ENCODE results near the gene KLC1. TPM values are rescaled to one million over a fixed set of nuclear protein-coding genes. Genes with fewer than 3 reads are reported as not detected.
A peak's percentile ranks its signal among the peaks of the same experiment; 100 is the strongest.
"Not testable (repeated sequence)": the region's sequence is repeated elsewhere in the genome, so short reads cannot be mapped to it uniquely, and the experiment has no call there.

Gene KLC1
- 56.6 TPM for total RNA-seq

DNA sequence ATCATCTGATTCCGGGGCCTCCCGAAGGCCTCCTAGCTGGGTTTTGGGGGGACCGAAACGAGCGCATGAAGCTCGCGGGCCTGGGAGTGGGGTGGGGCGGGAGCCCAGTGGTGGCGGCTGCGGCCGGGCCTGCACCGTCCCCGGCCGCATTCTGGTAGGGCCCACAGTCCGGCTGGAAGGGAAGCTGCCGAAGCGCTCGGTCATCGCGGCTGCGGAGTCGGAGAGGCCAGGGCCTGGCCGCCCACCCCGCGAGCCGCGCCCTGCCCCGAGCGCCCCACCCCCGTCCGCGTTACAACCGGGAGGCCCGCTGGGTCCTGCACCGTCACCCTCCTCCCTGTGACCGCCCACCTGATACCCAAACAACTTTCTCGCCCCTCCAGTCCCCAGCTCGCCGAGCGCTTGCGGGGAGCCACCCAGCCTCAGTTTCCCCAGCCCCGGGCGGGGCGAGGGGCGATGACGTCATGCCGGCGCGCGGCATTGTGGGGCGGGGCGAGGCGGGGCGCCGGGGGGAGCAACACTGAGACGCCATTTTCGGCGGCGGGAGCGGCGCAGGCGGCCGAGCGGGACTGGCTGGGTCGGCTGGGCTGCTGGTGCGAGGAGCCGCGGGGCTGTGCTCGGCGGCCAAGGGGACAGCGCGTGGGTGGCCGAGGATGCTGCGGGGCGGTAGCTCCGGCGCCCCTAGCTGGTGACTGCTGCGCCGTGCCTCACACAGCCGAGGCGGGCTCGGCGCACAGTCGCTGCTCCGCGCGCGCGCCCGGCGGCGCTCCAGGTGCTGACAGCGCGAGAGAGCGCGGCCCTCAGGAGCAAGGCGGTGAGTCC lies at the start of gene KLC1:
Gene KLC1 (plus strand): TSS at position 528 of the 819 bp plus-strand sequence. CDS start 25,354 bp downstream, outside the sequence.
- ATAC-seq (peak; percentile 86), DNase-seq (ENCODE audit: low spot score) (peak; percentile 88)

DNA sequence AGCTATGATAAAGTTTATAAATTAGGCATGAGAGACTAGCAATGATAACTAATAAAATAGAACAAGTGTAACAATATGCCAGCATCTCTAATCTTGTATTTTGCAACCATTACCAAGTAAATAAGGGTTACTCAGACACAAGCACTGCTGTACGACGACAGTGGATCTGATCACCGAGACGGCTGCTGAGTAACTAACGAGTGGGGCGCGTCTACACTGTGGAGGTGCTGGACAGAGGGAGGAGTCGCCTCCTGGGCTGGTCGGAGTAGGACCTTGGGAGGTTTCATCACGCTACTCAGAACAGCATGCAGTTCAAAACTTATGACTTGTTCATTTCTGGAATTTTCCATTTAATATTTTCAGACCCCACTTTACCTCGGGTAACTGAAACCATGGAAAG lies 47.8 kb upstream of the KLC1 start:
- DNase-seq (ENCODE audit: low spot score) (no peak), ATAC-seq (no peak)

DNA sequence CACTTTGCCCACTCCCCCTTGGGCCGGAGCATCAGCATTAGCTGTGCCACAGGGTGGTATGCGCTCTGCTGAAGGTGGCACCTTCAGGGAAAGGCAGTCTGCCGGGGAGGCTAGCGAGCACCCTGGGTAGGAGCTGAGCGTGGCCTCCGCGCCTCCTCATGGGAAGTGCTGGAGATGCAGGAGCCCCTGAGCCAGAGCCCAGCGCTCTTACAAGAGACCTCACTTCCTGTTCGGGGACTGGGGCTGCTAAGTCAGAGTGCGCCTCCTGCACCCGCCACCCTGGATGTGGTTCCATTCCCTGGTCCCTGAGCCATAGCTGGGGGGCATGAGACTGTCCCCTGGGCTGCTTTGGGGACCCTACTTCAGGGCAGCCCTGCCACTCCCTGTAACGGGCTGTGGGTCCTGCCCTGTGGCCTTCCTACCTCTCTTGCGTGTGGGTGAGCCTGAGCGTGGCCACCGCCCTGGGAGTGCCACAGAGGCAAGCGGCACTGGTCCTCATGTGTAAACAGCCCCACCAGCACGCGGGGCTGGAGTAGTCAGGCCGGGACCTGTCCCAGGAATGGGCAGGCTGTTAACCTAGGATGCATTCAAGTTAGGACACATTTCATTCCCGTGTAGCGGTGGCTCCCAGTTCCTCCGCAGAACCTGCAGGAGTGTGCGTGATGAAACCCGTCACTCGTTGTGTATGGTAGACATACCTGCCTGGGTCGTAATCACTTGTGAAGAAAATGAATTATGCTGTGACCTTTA lies 46.9 kb upstream of the KLC1 start:
- ATAC-seq (no peak), DNase-seq (ENCODE audit: low spot score) (no peak)

DNA sequence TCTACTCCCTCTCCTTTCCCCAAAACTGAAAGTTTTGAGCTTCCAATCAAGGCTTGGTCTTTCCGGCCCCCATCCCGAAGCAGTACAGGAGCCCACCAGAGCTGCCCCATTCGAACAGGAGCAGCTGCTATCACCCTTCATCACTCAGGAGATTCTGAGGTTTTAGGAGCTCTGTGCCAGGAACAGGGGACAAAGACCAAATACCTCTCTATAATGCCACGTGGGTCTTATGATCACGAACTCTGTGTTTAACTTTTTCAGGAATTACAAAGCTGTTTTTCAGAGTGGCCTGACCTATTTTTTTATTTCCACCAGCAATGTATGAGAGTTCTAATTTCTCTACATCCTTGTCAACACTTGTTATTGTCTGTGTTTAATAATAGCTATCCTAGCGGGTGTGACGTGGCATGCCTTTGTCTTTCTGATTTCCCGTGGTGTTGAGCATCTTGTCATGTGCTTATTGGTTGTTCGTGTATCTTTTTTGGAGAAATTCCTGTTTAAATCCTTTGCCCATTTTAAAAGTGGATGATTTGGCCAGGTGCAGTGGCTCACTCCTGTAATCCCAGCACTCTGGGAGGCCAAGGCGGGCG lies 44.6 kb upstream of the KLC1 start:
- no peak for DNase-seq (ENCODE audit: low spot score)
- ATAC-seq = peak; percentile 77

DNA sequence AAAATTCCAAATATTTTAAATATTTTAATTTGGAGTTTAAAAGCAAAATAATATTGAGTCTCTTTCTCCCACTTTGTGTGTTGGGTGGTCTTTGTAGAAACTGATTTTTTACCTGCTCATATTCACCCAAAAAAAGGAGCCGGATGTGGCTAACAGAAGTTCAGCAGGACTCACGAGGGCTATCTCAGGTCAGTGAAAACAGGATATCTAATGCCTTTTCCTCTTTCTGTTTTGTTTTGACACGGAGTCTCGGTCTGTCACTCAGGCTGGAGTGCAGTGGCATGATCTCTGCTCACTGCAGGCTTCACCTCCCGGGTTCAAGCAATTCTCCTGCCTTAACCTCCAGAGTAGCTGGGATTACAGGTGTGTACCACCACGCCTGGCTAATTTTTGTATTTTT lies 35.4 kb upstream of the KLC1 start:
- no peak for DNase-seq (ENCODE audit: low spot score)
- peak; percentile 43 for ATAC-seq

DNA sequence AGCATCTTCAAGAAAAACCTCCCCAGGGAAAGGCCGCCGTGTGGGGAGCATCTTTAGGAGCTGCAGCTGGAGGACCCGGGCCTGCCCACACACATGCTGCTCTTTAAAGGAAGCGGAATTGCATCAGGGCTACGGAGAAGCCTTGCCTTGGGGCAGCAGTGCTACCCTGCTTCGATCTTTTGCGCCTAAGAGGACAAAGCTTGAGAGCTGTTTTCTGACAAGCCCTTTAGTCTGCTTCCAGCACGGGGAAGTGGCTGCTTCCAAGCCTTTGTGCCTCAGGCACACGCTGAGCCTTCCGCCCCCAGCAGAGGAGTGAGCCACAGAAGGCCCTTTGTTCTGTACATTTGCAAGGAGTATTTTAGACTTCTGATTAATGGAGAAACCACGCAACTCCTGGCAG lies 34.7 kb upstream of the KLC1 start:
- no peak for DNase-seq (ENCODE audit: low spot score)
- ATAC-seq = peak; percentile 54

DNA sequence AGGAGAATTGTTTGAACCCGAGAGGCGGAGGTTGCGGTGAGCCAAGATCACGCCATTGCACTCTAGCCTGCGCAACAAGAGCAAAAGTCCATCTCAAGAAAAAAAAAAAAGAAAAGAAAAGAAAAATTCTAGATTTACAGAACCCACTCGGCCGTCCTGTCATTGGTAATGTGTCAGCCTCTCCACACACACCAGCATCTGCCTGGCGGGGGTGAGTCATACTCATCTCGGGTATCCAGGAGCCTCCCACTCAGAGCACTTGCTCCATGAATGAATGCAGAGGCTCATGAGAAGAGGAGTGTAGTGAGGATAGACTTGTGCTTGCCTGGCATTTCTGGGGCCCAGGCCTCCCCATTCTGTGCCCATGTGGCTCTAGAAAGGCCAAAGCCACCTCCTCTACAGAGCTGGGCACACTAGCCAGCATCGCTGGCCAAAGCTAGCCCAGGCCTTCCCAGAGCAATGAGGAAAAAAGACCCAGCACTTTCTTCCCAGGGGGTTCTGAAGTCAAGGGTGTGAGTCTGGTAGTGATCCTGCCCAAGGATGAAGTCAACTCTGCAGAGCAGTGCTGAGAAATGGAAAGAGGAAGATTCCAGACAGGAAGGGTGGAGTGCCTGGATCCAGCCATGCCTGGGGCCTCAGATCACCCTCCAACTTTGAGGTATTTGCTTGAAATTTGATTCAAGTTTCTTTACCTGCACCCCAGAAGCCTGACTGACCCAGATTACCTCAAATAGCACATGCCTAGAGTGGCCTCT lies 31.2 kb upstream of the KLC1 start:
- no peak for ATAC-seq
- no peak for DNase-seq (ENCODE audit: low spot score)

DNA sequence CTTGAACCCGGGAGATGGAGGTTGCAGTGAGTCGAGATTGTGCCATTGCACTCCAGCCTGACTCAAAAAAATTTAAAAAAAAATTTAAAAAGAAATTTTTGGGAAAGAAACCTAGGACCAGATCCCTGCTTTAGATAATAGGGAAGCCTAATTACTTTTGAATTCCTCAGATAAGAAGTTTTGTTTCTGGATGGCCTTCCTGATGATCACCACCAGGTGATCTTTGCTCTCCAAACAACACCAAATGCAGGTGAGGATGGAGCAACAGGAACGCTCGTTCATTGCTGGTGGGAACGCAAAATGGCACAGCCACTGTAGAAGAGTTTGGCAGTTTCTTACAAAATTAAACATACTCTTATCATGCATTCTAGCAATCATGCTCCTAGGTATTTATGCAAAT lies 28.5 kb upstream of the KLC1 start:
- no peak for DNase-seq (ENCODE audit: low spot score)
- no peak for ATAC-seq

DNA sequence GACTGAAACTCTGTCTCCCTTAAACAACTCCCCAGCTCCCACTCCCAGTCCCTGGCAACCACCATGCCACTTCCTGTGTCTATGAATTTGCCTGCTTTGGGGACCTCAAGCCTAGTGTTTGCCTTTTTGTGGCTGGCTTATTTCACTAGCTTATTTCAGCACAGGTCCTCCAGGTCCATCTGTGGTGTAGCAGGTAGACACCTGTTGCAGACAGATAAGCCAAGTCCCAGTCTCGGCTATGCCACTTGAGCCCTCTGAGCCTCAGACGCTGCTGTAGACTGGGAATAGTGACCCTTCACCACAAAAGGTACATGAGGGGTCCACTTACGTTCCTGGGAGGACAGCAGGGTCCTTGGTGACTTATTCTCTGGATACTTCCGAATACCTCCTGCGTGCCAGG lies 24.4 kb upstream of the KLC1 start:
- DNase-seq (ENCODE audit: low spot score) (no peak), ATAC-seq (no peak)

DNA sequence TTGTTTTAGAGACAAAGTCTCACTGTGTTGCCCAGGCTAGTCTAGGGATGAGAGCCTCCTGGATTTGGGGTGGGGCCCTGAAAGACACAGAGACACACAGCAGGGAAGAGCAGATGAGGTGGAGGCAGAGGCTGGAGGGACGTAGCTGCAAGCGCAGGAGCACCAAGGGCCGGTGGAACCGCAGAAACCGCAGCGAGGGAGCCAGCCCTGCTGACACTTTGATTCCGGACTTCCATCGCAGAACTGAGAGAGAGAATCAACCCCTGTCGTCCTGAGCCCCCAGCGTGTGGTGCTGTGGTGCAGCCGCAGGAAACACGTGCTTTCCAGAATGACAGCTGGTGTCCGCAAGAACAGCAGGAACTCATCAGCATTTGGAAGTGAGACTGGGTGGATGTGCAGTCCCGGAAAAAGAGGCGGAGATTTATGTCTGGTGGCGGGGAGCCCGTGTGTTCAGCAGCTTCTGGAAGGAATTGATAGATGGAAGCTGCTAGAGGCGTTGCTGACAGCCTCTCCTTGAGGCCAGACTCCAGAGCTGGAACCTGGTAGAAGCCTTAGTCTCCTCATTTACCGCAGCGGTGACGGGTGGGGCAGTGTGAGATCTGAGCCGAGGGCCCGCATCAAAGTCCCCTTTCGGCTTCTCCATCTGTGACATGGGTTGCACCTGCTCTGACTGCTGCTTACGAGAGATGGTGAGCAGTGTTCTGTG lies 21.9 kb upstream of the KLC1 start:
- ATAC-seq = peak; percentile 88
- peak; percentile 60 for DNase-seq (ENCODE audit: low spot score)

DNA sequence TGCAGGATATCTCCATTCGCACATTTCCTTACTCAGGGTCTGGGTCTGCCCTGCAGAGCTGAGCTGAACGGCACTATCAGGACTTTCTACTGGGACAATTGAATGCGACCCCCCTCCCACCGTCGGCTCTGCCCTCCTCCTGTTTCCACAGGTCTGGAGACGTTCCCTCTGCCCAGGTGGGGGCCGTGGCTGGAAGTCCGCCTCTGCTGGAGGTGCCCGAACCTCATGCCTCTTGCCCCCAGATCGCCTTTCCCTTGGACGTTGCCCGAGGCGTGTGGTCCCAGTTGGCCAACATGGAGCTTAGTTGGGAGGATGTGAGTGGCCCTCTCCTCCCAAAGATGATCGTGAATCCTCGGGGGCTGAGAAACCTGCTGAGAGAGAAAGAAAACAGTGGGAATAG lies 21.2 kb upstream of the KLC1 start:
- DNase-seq (ENCODE audit: low spot score) (no peak), ATAC-seq (no peak)

DNA sequence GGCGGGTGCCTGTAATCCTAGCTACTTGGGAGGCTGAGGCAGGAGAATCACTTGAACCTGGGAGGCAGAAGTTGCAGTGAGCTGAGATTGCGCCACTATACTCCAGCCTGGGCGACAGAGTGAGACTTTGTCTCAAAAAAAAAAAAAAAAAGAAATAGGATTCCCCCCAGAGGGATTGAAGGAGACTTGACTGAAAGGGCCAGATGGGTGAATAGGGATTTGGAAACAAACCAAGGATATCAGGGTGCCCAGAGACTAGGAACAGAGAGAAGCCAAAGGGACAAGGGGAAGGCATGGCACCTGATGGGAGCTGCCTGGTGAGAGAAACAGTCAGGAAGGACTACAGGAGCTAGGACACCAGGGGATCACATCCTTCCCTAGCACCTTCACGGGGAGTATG lies 19.9 kb upstream of the KLC1 start:
- DNase-seq (ENCODE audit: low spot score); ATAC-seq: not testable (repeated sequence)

DNA sequence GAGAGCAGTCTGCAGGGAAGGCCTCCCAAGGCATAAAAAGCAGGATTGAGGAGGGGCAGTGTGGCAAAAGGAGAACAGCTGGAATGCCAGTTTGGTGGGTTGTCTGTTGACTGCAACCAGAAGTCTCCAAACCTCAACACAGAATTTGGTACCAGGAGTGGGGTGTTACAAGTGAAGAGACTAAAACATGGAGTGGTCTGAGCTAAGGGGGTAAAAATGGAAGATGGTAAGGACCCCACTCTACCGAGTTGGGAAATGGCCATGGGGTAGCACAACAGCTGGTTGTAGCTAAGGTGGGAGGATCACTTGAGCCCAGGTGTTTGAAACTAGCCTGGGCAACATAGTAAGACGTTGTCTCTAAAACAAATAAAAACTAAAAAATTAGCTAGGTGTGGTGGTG lies 17.8 kb upstream of the KLC1 start:
- ATAC-seq (no peak), DNase-seq (ENCODE audit: low spot score) (no peak)

DNA sequence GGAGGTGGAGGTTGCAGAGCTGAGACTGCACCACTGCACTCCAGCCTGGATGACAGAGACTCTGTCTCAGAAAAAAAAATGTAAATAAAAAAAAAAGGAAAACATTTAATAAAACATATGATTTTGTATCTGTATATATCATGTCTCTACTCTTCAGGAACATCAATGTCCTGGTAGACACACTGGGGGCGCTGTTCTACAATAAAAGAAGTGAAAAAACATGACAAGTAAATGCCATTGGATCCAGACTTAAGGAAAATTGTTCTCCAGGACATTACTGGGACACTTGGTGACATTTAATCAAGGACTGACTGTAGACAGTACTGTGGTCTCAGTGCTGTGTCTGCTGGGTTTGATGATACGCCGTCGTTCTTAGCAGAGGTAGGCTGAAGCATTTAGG lies 15.5 kb upstream of the KLC1 start:
- ATAC-seq = no peak
- DNase-seq (ENCODE audit: low spot score) = no peak

DNA sequence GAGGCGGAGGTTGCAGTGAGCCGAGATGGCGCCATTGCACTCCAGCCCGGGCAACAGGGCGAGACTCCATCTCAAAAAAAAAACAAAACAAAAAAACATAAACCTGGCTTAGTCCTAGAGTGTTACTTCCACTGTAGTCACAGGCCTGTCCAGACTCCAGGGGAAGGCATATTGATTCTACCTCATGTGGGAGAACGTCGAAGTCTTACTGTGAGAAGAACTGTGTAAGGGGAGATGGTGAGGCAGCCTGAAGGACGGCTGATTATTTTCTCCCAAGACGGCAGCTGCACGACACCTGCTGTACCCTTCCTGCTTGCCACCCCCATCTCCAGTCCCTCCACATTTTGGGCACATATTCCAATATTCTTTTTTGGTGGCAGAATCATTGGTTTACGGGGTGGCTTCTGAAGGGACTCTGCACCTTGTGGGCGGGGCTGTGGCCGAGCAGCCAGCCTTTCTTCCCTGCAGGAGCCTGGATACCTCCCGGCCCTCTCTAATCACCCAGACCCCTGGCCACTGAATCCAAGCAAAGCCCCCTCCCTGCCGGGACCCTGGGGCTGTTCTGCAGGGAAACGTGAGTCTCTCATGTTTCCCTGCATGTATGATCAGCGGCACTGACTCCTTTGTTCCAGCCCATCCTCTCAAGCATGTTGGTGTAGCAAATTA lies 12.2 kb upstream of the KLC1 start:
- ATAC-seq = no peak
- no peak for DNase-seq (ENCODE audit: low spot score)

DNA sequence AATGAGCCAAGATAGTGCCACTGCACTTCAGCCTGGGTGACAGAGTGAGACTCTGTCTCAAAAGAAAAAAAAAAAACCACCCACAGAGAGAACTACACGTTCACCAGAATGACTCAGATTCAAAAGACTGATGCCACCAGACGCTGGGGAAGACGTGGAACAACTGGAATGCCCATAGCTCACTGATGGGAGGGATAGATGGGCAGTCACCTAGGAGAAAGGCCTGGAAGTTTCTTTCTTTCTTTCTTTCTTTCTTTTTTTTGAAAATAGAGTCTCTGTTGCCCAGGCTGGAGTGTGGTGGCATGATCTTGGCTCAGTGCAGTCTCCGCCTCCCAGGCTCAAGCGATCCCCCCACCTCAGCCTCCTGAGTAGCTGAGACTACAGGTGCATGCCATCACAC lies 10.0 kb upstream of the KLC1 start:
- ATAC-seq = no peak
- no peak for DNase-seq (ENCODE audit: low spot score)

DNA sequence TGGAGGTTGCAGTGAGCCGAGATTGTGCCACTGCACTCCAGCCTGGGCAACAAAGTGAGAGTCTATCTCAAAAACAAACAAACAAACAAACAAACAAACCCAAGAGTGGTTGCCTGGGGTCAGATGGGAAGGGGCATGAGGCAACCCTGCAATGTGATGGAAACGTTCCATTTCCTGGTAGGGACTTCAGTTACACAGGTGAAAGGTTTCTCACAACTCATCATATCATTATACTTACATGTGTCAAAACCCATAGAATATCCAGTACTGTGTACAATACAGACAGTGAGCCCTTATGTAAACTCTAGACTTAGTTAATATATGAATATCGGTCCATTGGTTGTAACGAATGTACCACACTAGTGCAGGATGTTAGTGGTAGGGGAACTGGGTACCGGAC lies 7.2 kb upstream of the KLC1 start:
- ATAC-seq = no peak
- DNase-seq (ENCODE audit: low spot score) = no peak

DNA sequence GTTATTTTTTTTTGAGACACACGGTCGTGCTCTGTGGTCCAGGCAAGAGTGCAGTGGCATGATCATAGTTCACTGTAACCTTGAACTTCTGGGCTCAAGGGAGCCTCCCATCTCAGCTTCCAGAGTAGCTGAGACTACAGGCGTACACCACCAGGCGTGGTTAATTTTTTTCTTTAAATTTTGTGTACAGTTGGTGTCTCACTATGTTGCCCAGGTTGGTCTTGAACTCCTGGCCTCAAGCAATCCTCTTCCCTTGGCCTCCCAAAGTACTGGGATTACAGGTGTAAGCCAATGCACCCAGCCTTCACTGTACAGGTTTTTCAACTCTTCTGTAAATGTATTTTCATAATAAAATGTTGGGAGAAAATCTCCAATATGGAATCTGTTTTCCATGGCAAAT lies 5.7 kb upstream of the KLC1 start:
- no peak for DNase-seq (ENCODE audit: low spot score)
- ATAC-seq = no peak

DNA sequence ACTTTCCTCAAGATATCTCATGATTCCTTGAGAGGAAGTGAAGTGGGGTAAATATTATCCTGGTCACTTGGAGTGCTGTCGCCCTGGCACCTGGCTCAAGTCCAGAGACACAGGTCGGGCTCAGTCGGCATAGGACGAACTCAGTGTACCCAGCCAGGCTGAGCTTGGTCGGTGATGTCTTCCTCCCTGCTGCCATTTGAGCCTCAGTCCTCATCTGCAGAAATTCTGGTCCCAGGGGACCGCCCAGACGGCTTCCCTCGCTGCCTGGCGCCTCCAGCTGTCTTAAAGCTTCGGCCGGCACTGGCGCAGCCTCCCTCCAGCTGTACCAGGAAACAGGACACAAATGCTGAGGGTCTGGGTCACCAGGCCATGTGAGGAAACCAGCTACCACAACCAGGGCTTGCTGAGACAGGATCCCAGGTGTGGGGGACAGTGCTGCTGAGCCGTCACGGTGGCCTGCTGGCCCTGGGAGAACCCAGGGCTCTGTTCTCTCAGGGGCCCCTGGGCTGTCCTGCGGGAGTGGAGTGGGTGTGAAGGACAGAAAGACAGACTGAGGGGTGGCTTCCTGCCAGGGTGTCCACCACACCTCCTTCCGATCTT lies 5.0 kb upstream of the KLC1 start:
- ATAC-seq (no peak), DNase-seq (ENCODE audit: low spot score) (no peak)

DNA sequence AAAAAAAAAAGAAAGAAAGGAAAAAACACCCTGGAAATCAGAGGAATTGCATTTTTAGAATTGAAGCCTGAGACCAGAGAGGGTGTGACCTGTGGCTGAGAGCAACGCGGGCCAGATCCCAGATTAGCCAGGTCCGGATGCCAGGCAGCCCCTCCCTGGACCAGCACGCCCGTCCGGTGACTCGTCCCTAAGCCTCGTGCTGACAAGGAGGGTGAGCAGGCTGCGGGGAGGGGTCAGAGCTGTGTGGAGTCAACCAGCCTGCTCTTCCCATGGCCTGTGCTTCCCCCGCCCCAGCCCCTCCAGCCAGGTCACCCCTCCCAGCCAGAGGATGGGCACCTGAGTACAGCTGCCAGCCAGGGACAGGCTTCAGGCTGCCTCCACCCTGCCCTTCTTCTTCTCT lies 4.2 kb upstream of the KLC1 start:
- ATAC-seq = no peak

More for the DNA sequence above, 4.2 kb upstream of the KLC1 start:
- no peak for DNase-seq (ENCODE audit: low spot score)
